Measurements from ENCODE around the gene CCL20. TPM values are rescaled to one million over a fixed set of nuclear protein-coding genes. Genes with fewer than 3 reads are reported as not detected.

Gene CCL20
- total RNA-seq, 1 experiment from 2014 or later: not detected

GRCh38 chr2:227860221-227860641, 46.6 kb downstream of the CCL20 start:
- ATAC-seq: no peak
- no peaks in the 10 kb centered on the region for H3K27me3 Mint-ChIP-seq (ENCODE audit: low read depth)
- POLR2A ChIA-PET: no interaction called here
- TF ChIP-seq CREB1 (CRISPR knock-in tag; IDR thresholded peaks at IDR 0.05) (no peak), ZBTB43 (CRISPR knock-in tag; IDR thresholded peaks at IDR 0.05) (no peak), ZNF532 (CRISPR knock-in tag; IDR thresholded peaks at IDR 0.05; ENCODE audit: borderline replicate concordance) (no peak), TCF7 (CRISPR knock-in tag; IDR thresholded peaks at IDR 0.05; ENCODE audit: low read depth) (no peak), MLX (CRISPR knock-in tag; IDR thresholded peaks at IDR 0.05) (no peak), ZMAT4 (CRISPR knock-in tag; IDR thresholded peaks at IDR 0.05) (no peak), ZNF281 (CRISPR knock-in tag; IDR thresholded peaks at IDR 0.05) (no peak), TP53 (CRISPR knock-in tag; IDR thresholded peaks at IDR 0.05) (no peak), SOX15 (CRISPR knock-in tag; IDR thresholded peaks at IDR 0.05) (no peak), NFATC4 (CRISPR knock-in tag; IDR thresholded peaks at IDR 0.05) (no peak), NR2C2 (CRISPR knock-in tag; IDR thresholded peaks at IDR 0.05) (no peak), STAT6 (CRISPR knock-in tag; conservative IDR thresholded peaks at IDR 0.05; ENCODE audit: low read depth) (no peak), FOXJ3 (CRISPR knock-in tag; IDR thresholded peaks at IDR 0.05; ENCODE audit: borderline replicate concordance) (no peak), CTCF (IDR thresholded peaks at IDR 0.05) (no peak), CBFB (CRISPR knock-in tag; IDR thresholded peaks at IDR 0.05; ENCODE audit: low read depth) (no peak), NFYB (CRISPR knock-in tag; conservative IDR thresholded peaks at IDR 0.05; ENCODE audit: low read depth) (no peak), SMAD3 (CRISPR knock-in tag; IDR thresholded peaks at IDR 0.05; ENCODE audit: borderline replicate concordance) (no peak)
- CTCF ChIA-PET: interaction anchor here (0.7 to 4.7 kb wide), 2 partner anchors 11 to 202 kb away, joined by 3 to 47 read pairs; partner anchors contain the start of gene DAW1
- DNase-seq (ENCODE audit: low spot score): no peak
- no peak overlapping the region for H3K27ac Mint-ChIP-seq
- H3K4me1 Mint-ChIP-seq: peaks cover 22% of the 10 kb centered on the region
- no peaks in the 10 kb centered on the region for H3K36me3 Mint-ChIP-seq
- H3K4me3 Mint-ChIP-seq: no peak overlapping the region
- no peaks in the 10 kb centered on the region for H3K9me3 Mint-ChIP-seq

Measured in WTC11 (cell line).